GM12892 (cell line): Measurements from ENCODE around the gene VWA8.
"Not testable (repeated sequence)": the region's sequence is repeated elsewhere in the genome, so short reads cannot be mapped to it uniquely, and the experiment has no call there.

ENCODE experiments used
- DNase-seq: peaks from one replicate; pipeline ENCODE4 v3.0.0; 2011; ENCODE audit not compliant: insufficient read length
- FAIRE-seq: peaks from 2 replicates; lab custom pipeline; 2011; peaks lifted over from hg19 to GRCh38; lab: Jason Lieb, UNC
- POLR2A ChIP-seq: IDR thresholded peaks from 2 replicates; pipeline ENCODE4 v1.6.1; 2011; ENCODE audit warnings: low read depth, low read length, control low read depth
- POLR2AphosphoS5 ChIP-seq: IDR thresholded peaks from 2 replicates; pipeline ENCODE4 v1.6.1; 2011; ENCODE audit warnings: low read depth, low read length, control low read depth
- TAF1 ChIP-seq: IDR thresholded peaks from 2 replicates; pipeline ENCODE4 v1.6.1; 2011; ENCODE audit warnings: low read depth, mild to moderate bottlenecking, control low read depth, low read length, borderline replicate concordance

VWA8 gene

GRCh38 chr13:41962994-41963393 lies 2.1 kb upstream of the VWA8 start:
- no peak for TF ChIP-seq POLR2AphosphoS5
- TF ChIP-seq POLR2A, result no peak
- no peak for TF ChIP-seq TAF1
- DNase-seq (no peak), FAIRE-seq (peak; percentile 60)

GRCh38 chr13:41961466-41961760 lies 504 bp upstream of the VWA8 start:
- TF ChIP-seq TAF1 (no peak), POLR2AphosphoS5 (no peak), POLR2A (no peak)
- FAIRE-seq (no peak), DNase-seq (no peak)

GRCh38 chr13:41960211-41960636 lies 685 bp downstream of the VWA8 start:
- DNase-seq (peak; percentile 15), FAIRE-seq (no peak)
- no peak for TF ChIP-seq POLR2AphosphoS5
- TF ChIP-seq POLR2A, result no peak
- TF ChIP-seq TAF1, result no peak

GRCh38 chr13:41956272-41956671 lies 4.6 kb downstream of the VWA8 start:
- DNase-seq, result no peak
- no peak for FAIRE-seq
- TF ChIP-seq POLR2AphosphoS5, result no peak
- no peak for TF ChIP-seq TAF1
- no peak for TF ChIP-seq POLR2A

GRCh38 chr13:41955605-41956004 lies 5.3 kb downstream of the VWA8 start:
- DNase-seq (no peak), FAIRE-seq (peak; percentile 30)
- no peak for TF ChIP-seq POLR2AphosphoS5
- TF ChIP-seq POLR2A, result no peak
- no peak for TF ChIP-seq TAF1

- FAIRE-seq, result peak; percentile 27
- no peak for DNase-seq
- TF ChIP-seq POLR2A (no peak), TAF1 (no peak), POLR2AphosphoS5 (no peak)
Observed at GRCh38 chr13:41954226-41954625, 6.7 kb downstream of the VWA8 start.

- DNase-seq, result no peak
- FAIRE-seq, result peak; percentile 21
- no peak for TF ChIP-seq POLR2A
Observed at GRCh38 chr13:41952749-41953148, 8.2 kb downstream of the VWA8 start.

- DNase-seq, FAIRE-seq: not testable (repeated sequence)
Observed at GRCh38 chr13:41949104-41949503, 11.8 kb downstream of the VWA8 start.

- no peak for DNase-seq
- no peak for TF ChIP-seq POLR2AphosphoS5
- TF ChIP-seq TAF1, result no peak
- no peak for FAIRE-seq
Observed at GRCh38 chr13:41945926-41946325, 15.0 kb downstream of the VWA8 start.

- TF ChIP-seq POLR2AphosphoS5, result no peak
- TF ChIP-seq TAF1, result no peak
- TF ChIP-seq POLR2A, result no peak
- no peak for FAIRE-seq
Observed at GRCh38 chr13:41944635-41945397, 16.1 kb downstream of the VWA8 start.

GRCh38 chr13:41944229-41944628 lies 16.7 kb downstream of the VWA8 start:
- no peak for DNase-seq
- TF ChIP-seq TAF1 (no peak), POLR2A (no peak)
- FAIRE-seq, result no peak

More at GRCh38 chr13:41944635-41945397, 16.1 kb downstream of the VWA8 start:
- no peak for DNase-seq

- no peak for DNase-seq
- no peak for FAIRE-seq
- TF ChIP-seq TAF1, result no peak
Observed at GRCh38 chr13:41942462-41943094, 18.3 kb downstream of the VWA8 start.

GRCh38 chr13:41941174-41941573 lies 19.7 kb downstream of the VWA8 start:
- FAIRE-seq (no peak), DNase-seq (no peak)
- no peak for TF ChIP-seq POLR2A
- TF ChIP-seq POLR2AphosphoS5, result no peak
- TF ChIP-seq TAF1, result no peak

- FAIRE-seq (no peak), DNase-seq (no peak)
- TF ChIP-seq POLR2AphosphoS5 (no peak), POLR2A (no peak), TAF1 (no peak)
Observed at GRCh38 chr13:41939398-41939797, 21.5 kb downstream of the VWA8 start.
